ENCODE data around the gene SMG7. TPM values are rescaled to one million over a fixed set of nuclear protein-coding genes. Genes with fewer than 3 reads are reported as not detected.

Gene SMG7
- total and polyA plus RNA-seq, 10 of the 15 experiments (the other 5 are each of a cell fraction or from before 2014, with no cell fraction given): 9.5 to 65.4 (median 42.7) TPM

- TF ChIP-seq, protein P1, sequence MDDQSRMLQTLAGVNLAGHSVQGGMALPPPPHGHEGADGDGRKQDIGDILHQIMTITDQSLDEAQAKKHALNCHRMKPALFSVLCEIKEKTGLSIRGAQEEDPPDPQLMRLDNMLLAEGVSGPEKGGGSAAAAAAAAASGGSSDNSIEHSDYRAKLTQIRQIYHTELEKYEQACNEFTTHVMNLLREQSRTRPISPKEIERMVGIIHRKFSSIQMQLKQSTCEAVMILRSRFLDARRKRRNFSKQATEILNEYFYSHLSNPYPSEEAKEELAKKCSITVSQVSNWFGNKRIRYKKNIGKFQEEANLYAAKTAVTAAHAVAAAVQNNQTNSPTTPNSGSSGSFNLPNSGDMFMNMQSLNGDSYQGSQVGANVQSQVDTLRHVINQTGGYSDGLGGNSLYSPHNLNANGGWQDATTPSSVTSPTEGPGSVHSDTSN (IDR thresholded peaks at IDR 0.05; ENCODE audit: insufficient replicate concordance, low read depth, low read length): peak; percentile 60
- TF ChIP-seq RAD51 (IDR thresholded peaks at IDR 0.05): peak; percentile 48; the same call in 1 of the 2 replicates
- TF ChIP-seq CBX3 (IDR thresholded peaks at IDR 0.05; ENCODE audit: borderline replicate concordance, low read depth): no peak
- 0 out of 2 replicates have a peak, but pooled peaks have one; percentile 21 for TF ChIP-seq JUNB (IDR thresholded peaks at IDR 0.05)
- TF ChIP-seq, protein P2, sequence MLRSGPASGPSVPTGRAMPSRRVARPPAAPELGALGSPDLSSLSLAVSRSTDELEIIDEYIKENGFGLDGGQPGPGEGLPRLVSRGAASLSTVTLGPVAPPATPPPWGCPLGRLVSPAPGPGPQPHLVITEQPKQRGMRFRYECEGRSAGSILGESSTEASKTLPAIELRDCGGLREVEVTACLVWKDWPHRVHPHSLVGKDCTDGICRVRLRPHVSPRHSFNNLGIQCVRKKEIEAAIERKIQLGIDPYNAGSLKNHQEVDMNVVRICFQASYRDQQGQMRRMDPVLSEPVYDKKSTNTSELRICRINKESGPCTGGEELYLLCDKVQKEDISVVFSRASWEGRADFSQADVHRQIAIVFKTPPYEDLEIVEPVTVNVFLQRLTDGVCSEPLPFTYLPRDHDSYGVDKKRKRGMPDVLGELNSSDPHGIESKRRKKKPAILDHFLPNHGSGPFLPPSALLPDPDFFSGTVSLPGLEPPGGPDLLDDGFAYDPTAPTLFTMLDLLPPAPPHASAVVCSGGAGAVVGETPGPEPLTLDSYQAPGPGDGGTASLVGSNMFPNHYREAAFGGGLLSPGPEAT (IDR thresholded peaks at IDR 0.05; ENCODE audit: low read depth): peak; percentile 48; the same call in 1 of the 2 replicates
- TF ChIP-seq ATF2 (IDR thresholded peaks at IDR 0.05; ENCODE audit: low read length): 0 out of 2 replicates have a peak, but pooled peaks have one; percentile 19
- TF ChIP-seq, protein P3, sequence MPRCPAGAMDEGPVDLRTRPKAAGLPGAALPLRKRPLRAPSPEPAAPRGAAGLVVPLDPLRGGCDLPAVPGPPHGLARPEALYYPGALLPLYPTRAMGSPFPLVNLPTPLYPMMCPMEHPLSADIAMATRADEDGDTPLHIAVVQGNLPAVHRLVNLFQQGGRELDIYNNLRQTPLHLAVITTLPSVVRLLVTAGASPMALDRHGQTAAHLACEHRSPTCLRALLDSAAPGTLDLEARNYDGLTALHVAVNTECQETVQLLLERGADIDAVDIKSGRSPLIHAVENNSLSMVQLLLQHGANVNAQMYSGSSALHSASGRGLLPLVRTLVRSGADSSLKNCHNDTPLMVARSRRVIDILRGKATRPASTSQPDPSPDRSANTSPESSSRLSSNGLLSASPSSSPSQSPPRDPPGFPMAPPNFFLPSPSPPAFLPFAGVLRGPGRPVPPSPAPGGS (IDR thresholded peaks at IDR 0.05; ENCODE audit: borderline replicate concordance, insufficient read depth, low read depth, low read length, poor library complexity, severe bottlenecking): no peak
- TF ChIP-seq DPF2 (IDR thresholded peaks at IDR 0.05): peak; percentile 86
- peak; percentile 42; the same call in 1 of the 2 replicates for TF ChIP-seq IKZF1 (conservative IDR thresholded peaks at IDR 0.05)
- peak; percentile 24; the same call in 1 of the 2 replicates for TF ChIP-seq ZNF24 (IDR thresholded peaks at IDR 0.05)
- TF ChIP-seq IRF4 (IDR thresholded peaks at IDR 0.05; ENCODE audit: low read depth, low read length): no peak; the same call in 1 of the 2 replicates
- TF ChIP-seq, protein P4, sequence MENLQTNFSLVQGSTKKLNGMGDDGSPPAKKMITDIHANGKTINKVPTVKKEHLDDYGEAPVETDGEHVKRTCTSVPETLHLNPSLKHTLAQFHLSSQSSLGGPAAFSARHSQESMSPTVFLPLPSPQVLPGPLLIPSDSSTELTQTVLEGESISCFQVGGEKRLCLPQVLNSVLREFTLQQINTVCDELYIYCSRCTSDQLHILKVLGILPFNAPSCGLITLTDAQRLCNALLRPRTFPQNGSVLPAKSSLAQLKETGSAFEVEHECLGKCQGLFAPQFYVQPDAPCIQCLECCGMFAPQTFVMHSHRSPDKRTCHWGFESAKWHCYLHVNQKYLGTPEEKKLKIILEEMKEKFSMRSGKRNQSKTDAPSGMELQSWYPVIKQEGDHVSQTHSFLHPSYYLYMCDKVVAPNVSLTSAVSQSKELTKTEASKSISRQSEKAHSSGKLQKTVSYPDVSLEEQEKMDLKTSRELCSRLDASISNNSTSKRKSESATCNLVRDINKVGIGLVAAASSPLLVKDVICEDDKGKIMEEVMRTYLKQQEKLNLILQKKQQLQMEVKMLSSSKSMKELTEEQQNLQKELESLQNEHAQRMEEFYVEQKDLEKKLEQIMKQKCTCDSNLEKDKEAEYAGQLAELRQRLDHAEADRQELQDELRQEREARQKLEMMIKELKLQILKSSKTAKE (IDR thresholded peaks at IDR 0.05; ENCODE audit: low read depth, poor library complexity, severe bottlenecking): peak; percentile 35
- TF ChIP-seq RELA (IDR thresholded peaks at IDR 0.05; ENCODE audit: borderline replicate concordance, partially characterized antibody): no peak
- TF ChIP-seq TBL1XR1 (IDR thresholded peaks at IDR 0.05; ENCODE audit: low read depth, low read length): no peak
These were observed 8.7 kb downstream of the SMG7 start (continued) for GRCh38 chr1:183480971-183481441.

All from GM12878 (cell line).